IMR-90 (cell line): Measurements from ENCODE around the gene KPNA2. TPM values are rescaled to one million over a fixed set of nuclear protein-coding genes. Genes with fewer than 3 reads are reported as not detected.

Experiments used
- ATAC-seq: fragments of 200-7000 bp; cut with Tn5 transposase; 2 replicates; pipeline ENCODE4 v1.9.1; 2020; ENCODE audit warnings: low read depth, mild to moderate bottlenecking, moderate library complexity
- BruUV-seq: library from RNA; stranded (reverse); fragments of 400-500 nt; replicated peaks from 2 replicates; lab custom pipeline; 2021; lab: Mats Ljungman, UMichigan
- CTCF ChIA-PET: fragments of 300-600 bp; formaldehyde crosslinking; extraction: SDS; loops from one replicate; lab custom pipeline; 2021; ENCODE audit warnings: antibody characterized with exemption; lab: Yijun Ruan, JAX
- POLR2A ChIA-PET: fragments of 300-600 bp; sonication (Branson Sonifier 250); formaldehyde crosslinking; loops from one replicate; lab custom pipeline; 2022; ENCODE audit warnings: antibody characterized with exemption; ENCODE audit not compliant: unreplicated experiment; lab: Charles Lee
- DNase-seq: peaks from one replicate; pipeline ENCODE4 v3.0.0; 2013
- H2AFZ ChIP-seq: replicated peaks from 2 replicates; pipeline ENCODE3; 2013; ENCODE audit warnings: low read length, mild to moderate bottlenecking; ENCODE audit not compliant: poor library complexity
- H2AK5ac ChIP-seq: 2 replicates; pipeline ENCODE4 v1.6.1; 2013; ENCODE audit warnings: low read depth, low read length, inconsistent platforms
- H2AK9ac ChIP-seq: replicated peaks from 2 replicates; pipeline ENCODE3; 2013; ENCODE audit warnings: mild to moderate bottlenecking, low read depth, low read length, moderate library complexity; ENCODE audit not compliant: poor library complexity
- H2BK120ac ChIP-seq: 2 replicates; pipeline ENCODE4 v1.6.1; 2013; ENCODE audit warnings: low read depth, low read length, inconsistent platforms
- H2BK15ac ChIP-seq: 3 replicates; pipeline ENCODE4 v1.6.1; 2013; ENCODE audit warnings: low read depth, low read length, inconsistent platforms
- H2BK20ac ChIP-seq: 2 replicates; pipeline ENCODE4 v1.6.1; 2013; ENCODE audit warnings: low read depth, mild to moderate bottlenecking, inconsistent platforms, low read length, moderate library complexity
- H2BK5ac ChIP-seq: 2 replicates; pipeline ENCODE4 v1.6.1; 2013; ENCODE audit warnings: mild to moderate bottlenecking, low read depth, low read length, inconsistent platforms; ENCODE audit not compliant: poor library complexity, severe bottlenecking
- H3K14ac ChIP-seq: replicated peaks from 2 replicates; pipeline ENCODE4 v1.6.1; 2013; ENCODE audit warnings: low read depth, low read length, inconsistent platforms
- H3K18ac ChIP-seq: 2 replicates; pipeline ENCODE4 v1.6.1; 2013; ENCODE audit warnings: low read depth, low read length, control low read depth
- H3K23ac ChIP-seq: 2 replicates; pipeline ENCODE4 v1.6.1; 2013; ENCODE audit warnings: low read depth, low read length, inconsistent platforms
- H3K27ac ChIP-seq: 2 replicates; pipeline ENCODE4 v1.5.1; 2013; ENCODE audit warnings: mild to moderate bottlenecking, control low read depth, low read length; ENCODE audit not compliant: insufficient read depth
- H3K27me3 ChIP-seq: 2 replicates; pipeline ENCODE4 v1.6.1; 2013; ENCODE audit warnings: low read length; ENCODE audit not compliant: control insufficient read depth, insufficient read depth
- H3K36me3 ChIP-seq: 2 replicates; pipeline ENCODE4 v1.6.1; 2013; ENCODE audit warnings: low read length, mixed read lengths; ENCODE audit not compliant: control insufficient read depth, insufficient read depth
- H3K4ac ChIP-seq: 2 replicates; pipeline ENCODE4 v1.6.1; 2013; ENCODE audit warnings: low read depth, low read length, inconsistent platforms
- H3K4me1 ChIP-seq: 2 replicates; pipeline ENCODE4 v1.6.1; 2013; ENCODE audit warnings: low read length, mixed read lengths; ENCODE audit not compliant: control insufficient read depth, insufficient read depth
- H3K4me2 ChIP-seq: 2 replicates; pipeline ENCODE4 v1.6.1; 2013; ENCODE audit warnings: low read depth, mild to moderate bottlenecking, control low read depth, low read length, moderate library complexity
- H3K4me3 ChIP-seq: 2 replicates; pipeline ENCODE4 v1.5.1; 2013; ENCODE audit warnings: low read depth, mild to moderate bottlenecking, control low read depth, low read length, moderate library complexity; ENCODE audit not compliant: insufficient read depth
- H3K56ac ChIP-seq: 2 replicates; pipeline ENCODE4 v1.6.1; 2013; ENCODE audit warnings: low read length, inconsistent platforms; ENCODE audit not compliant: insufficient read depth; ENCODE audit errors: extremely low read depth
- H3K79me1 ChIP-seq, 2 experiments: 2 replicates each; pipeline ENCODE4 v1.6.1; 2013; ENCODE audit warnings: low read length in 2 of 2, inconsistent platforms in 1 of 2, low read depth in 1 of 2
- H3K9ac ChIP-seq: 2 replicates; pipeline ENCODE4 v1.6.1; 2013; ENCODE audit warnings: low read depth, low read length, control low read depth
- H3K9me1 ChIP-seq: 2 replicates; pipeline ENCODE4 v1.6.1; 2013; ENCODE audit warnings: low read length, inconsistent platforms; ENCODE audit not compliant: insufficient read depth
- H3K9me3 ChIP-seq: 2 replicates; pipeline ENCODE4 v1.6.1; 2013; ENCODE audit warnings: low read length; ENCODE audit not compliant: control insufficient read depth, insufficient read depth
- H4K20me1 ChIP-seq: 2 replicates; pipeline ENCODE4 v1.6.1; 2013; ENCODE audit warnings: low read length, inconsistent platforms; ENCODE audit not compliant: insufficient read depth
- H4K5ac ChIP-seq: 2 replicates; pipeline ENCODE4 v1.6.1; 2013; ENCODE audit warnings: mild to moderate bottlenecking, low read depth, low read length, control low read depth
- H4K8ac ChIP-seq, 2 experiments: 2 replicates each; pipeline ENCODE4 v1.6.1; 2013; ENCODE audit warnings: low read depth in 2 of 2, low read length in 2 of 2, control low read depth in 1 of 2, inconsistent platforms in 1 of 2
- H4K91ac ChIP-seq: 2 replicates; pipeline ENCODE4 v1.6.1; 2013; ENCODE audit warnings: low read depth, low read length, inconsistent platforms; ENCODE audit not compliant: insufficient read depth
- BHLHE40 ChIP-seq: fragments of 150-350 bp; IDR thresholded peaks from 2 replicates; pipeline ENCODE4 v1.6.1; 2016; ENCODE audit warnings: mild to moderate bottlenecking, low read depth, low read length
- CEBPB ChIP-seq: IDR thresholded peaks from 2 replicates; pipeline ENCODE4 v1.6.1; 2012; ENCODE audit warnings: low read depth, low read length, improper control_type of control experiment
- CHD1 ChIP-seq: IDR thresholded peaks from 2 replicates; pipeline ENCODE4 v1.6.1; 2012; ENCODE audit warnings: low read depth, low read length, improper control_type of control experiment
- FOS ChIP-seq: fragments of 150-350 bp; IDR thresholded peaks from 2 replicates; pipeline ENCODE4 v1.6.1; 2016; ENCODE audit warnings: low read depth, low read length
- MAFK ChIP-seq: IDR thresholded peaks from 2 replicates; pipeline ENCODE4 v1.6.1; 2012; ENCODE audit warnings: low read depth, low read length, improper control_type of control experiment
- MAZ ChIP-seq: IDR thresholded peaks from 2 replicates; pipeline ENCODE4 v1.6.1; 2012; ENCODE audit warnings: low read depth, mild to moderate bottlenecking, low read length, improper control_type of control experiment, moderate library complexity, borderline replicate concordance
- MXI1 ChIP-seq: IDR thresholded peaks from 2 replicates; pipeline ENCODE4 v1.6.1; 2012; ENCODE audit warnings: low read depth, mild to moderate bottlenecking, low read length, moderate library complexity, borderline replicate concordance
- NFE2L2 ChIP-seq: fragments of 150-350 bp; IDR thresholded peaks from 2 replicates; pipeline ENCODE4 v1.6.1; 2016; ENCODE audit warnings: low read depth, mild to moderate bottlenecking, low read length
- POLR2A ChIP-seq: IDR thresholded peaks from 2 replicates; pipeline ENCODE4 v1.6.1; 2012; ENCODE audit warnings: mild to moderate bottlenecking, low read depth, low read length
- RAD21 ChIP-seq: IDR thresholded peaks from 2 replicates; pipeline ENCODE4 v1.6.1; 2012; ENCODE audit warnings: low read length, improper control_type of control experiment
- RCOR1 ChIP-seq: IDR thresholded peaks from 2 replicates; pipeline ENCODE4 v1.6.1; 2012; ENCODE audit warnings: mild to moderate bottlenecking, low read length, improper control_type of control experiment; ENCODE audit not compliant: insufficient replicate concordance
- RFX5 ChIP-seq: IDR thresholded peaks from 2 replicates; pipeline ENCODE4 v1.8.0; 2012; ENCODE audit warnings: low read depth, mild to moderate bottlenecking, low read length, moderate library complexity
- SMC3 ChIP-seq: fragments of 150-350 bp; IDR thresholded peaks from 2 replicates; pipeline ENCODE4 v1.6.1; 2016; ENCODE audit warnings: low read depth, mild to moderate bottlenecking, antibody characterized with exemption, low read length, moderate library complexity
- USF2 ChIP-seq: fragments of 150-350 bp; IDR thresholded peaks from 2 replicates; pipeline ENCODE4 v1.6.1; 2017; ENCODE audit warnings: mild to moderate bottlenecking, antibody characterized with exemption, low read length, low read depth
- WGBS, 2 experiments: methylation state at CpG; one replicate each; pipeline versions ENCODE4 v1.1.5 to v1.1.7; 2013; ENCODE audit warnings: missing lambda C conversion rate in 2 of 2; ENCODE audit not compliant: insufficient read length in 1 of 2; ENCODE audit errors: extremely low coverage in 2 of 2; 5-methylcytosine and 5-hydroxymethylcytosine counted together
- dilution Hi-C: fragments of 300-500 bp; cut with HindIII; formaldehyde crosslinking; loops from one replicate; pipeline ENCODE4 v1.14.3; 2018; ENCODE audit warnings: low sequenced_read_pairs; ENCODE audit not compliant: unreplicated experiment
- in situ Hi-C: fragments of 300-500 bp; cut with MboI; formaldehyde crosslinking; loops from 3 replicates; pipeline ENCODE4 v1.14.3; 2019; ENCODE audit warnings: low sequenced_read_pairs, inconsistent platforms, mixed read lengths
- intact Hi-C: fragments of 100-400 bp; cut with micrococcal nuclease; formaldehyde crosslinking; loops from 2 replicates; pipeline ENCODE4 v1.10.0; 2022
- polyA plus RNA-seq, 3 experiments: library from polyadenylated mRNA; depleted of rRNA; stranded (reverse); fragments of >200 nt; gene quantifications; 2 replicates each; pipeline ENCODE4 v1.2.3, GENCODE V29; 2012; ENCODE audit warnings: low replicate concordance in 1 of 3
- total RNA-seq: library from RNA; depleted of rRNA; stranded (reverse); fragments of >200 nt; gene quantifications from 2 replicates; pipeline ENCODE4 v1.2.3, GENCODE V29; 2012
- TF ChIP-seq, protein P1 (sequence below): fragments of 150-350 bp; IDR thresholded peaks from 2 replicates; pipeline ENCODE4 v1.6.1; 2016; ENCODE audit warnings: low read depth, mild to moderate bottlenecking, low read length, moderate library complexity, borderline replicate concordance
- TF ChIP-seq, protein P2 (sequence below): conservative IDR thresholded peaks from 2 replicates; pipeline ENCODE4 v1.5.1; 2012; ENCODE audit warnings: mild to moderate bottlenecking, low read depth, low read length, improper control_type of control experiment

The KPNA2 gene
- total and polyA plus RNA-seq, 2 of the 4 experiments (the other 2 are of a cell fraction): 135 to 262 TPM

DNA sequence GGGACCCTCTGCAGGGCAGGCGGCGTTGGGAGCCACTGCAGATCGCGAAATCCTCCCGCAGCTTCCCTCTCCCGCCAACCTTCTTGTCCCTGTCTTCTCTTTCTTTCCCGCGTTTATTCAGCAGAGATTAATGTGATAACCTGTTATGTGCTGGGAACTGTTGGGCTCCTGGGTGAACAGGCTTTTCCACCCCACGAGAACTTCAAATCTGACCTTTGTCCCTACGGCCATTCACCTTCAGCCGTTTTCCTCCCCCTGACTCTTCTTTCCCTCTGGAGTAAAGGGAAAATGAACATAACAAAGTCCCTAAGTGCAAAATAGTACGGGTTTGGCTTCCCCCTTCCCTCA is 15.2 kb upstream of the KPNA2 start:
- Histone ChIP-seq H3K4ac (peak overlapping the region; percentile 72), H3K23ac (peak overlapping the region; percentile 84), H3K4me1 (no peaks in the 10 kb centered on the region), H4K20me1 (peaks cover 5% of the 10 kb centered on the region; the same call in 1 of the 2 replicates), H2AFZ (peak overlapping the region; percentile 96), H3K18ac (no peak overlapping the region), H2BK5ac (no peak overlapping the region), H4K8ac (peak overlapping the region; percentile 3 to 89; a peak in 3 of 4 replicates), H2BK20ac (no peak overlapping the region), H3K4me3 (peak overlapping the region; percentile 48), H3K27ac (peak overlapping the region; percentile 43; the same call in 1 of the 2 replicates), H3K56ac (peak overlapping the region; percentile 48), H2AK5ac (no peak overlapping the region), H4K91ac (peak overlapping the region; percentile 7; the same call in 1 of the 2 replicates), H3K27me3 (peaks cover 3% of the 10 kb centered on the region; the same call in 1 of the 2 replicates), H3K9ac (peak overlapping the region; percentile 56), H3K36me3 (no peaks in the 10 kb centered on the region), H3K9me3 (no peaks in the 10 kb centered on the region), H3K14ac (peak overlapping the region; percentile 61), H2BK15ac (no peak overlapping the region), H3K4me2 (peak overlapping the region; percentile 72), H3K9me1 (no peaks in the 10 kb centered on the region), H4K5ac (no peak overlapping the region), H2BK120ac (0 out of 2 replicates have a peak overlapping the region, but pooled peaks have one; percentile 52), H2AK9ac (peak overlapping the region; percentile 34), H3K79me1 (no peaks in the 10 kb centered on the region; a peak in 1 of 4 replicates)
- BruUV-seq: no TSS peak
- in situ Hi-C loops (no loop called here), dilution Hi-C loops (no loop called here), intact Hi-C loops (no loop called here)
- ATAC-seq (no peak), DNase-seq (no peak)
- POLR2A ChIA-PET: interaction anchor here (0.6 kb wide), 1 partner anchor 202 kb away, joined by 3 read pairs; no protein-coding TSS in a partner anchor
- CTCF ChIA-PET: interaction anchor here (1.2 kb wide), 1 partner anchor 10 kb away, joined by 4 read pairs; no protein-coding TSS in a partner anchor
- TF ChIP-seq RAD21 (no peak), RCOR1 (no peak), RFX5 (no peak), MAFK (no peak), MAZ (no peak), POLR2A (no peak), CEBPB (no peak), USF2 (no peak), SMC3 (no peak), NFE2L2 (no peak), CHD1 (no peak), MXI1 (no peak), BHLHE40 (no peak), FOS (no peak)
- TF ChIP-seq, protein P1, sequence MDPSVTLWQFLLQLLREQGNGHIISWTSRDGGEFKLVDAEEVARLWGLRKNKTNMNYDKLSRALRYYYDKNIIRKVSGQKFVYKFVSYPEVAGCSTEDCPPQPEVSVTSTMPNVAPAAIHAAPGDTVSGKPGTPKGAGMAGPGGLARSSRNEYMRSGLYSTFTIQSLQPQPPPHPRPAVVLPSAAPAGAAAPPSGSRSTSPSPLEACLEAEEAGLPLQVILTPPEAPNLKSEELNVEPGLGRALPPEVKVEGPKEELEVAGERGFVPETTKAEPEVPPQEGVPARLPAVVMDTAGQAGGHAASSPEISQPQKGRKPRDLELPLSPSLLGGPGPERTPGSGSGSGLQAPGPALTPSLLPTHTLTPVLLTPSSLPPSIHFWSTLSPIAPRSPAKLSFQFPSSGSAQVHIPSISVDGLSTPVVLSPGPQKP: no peak
- TF ChIP-seq, protein P2, sequence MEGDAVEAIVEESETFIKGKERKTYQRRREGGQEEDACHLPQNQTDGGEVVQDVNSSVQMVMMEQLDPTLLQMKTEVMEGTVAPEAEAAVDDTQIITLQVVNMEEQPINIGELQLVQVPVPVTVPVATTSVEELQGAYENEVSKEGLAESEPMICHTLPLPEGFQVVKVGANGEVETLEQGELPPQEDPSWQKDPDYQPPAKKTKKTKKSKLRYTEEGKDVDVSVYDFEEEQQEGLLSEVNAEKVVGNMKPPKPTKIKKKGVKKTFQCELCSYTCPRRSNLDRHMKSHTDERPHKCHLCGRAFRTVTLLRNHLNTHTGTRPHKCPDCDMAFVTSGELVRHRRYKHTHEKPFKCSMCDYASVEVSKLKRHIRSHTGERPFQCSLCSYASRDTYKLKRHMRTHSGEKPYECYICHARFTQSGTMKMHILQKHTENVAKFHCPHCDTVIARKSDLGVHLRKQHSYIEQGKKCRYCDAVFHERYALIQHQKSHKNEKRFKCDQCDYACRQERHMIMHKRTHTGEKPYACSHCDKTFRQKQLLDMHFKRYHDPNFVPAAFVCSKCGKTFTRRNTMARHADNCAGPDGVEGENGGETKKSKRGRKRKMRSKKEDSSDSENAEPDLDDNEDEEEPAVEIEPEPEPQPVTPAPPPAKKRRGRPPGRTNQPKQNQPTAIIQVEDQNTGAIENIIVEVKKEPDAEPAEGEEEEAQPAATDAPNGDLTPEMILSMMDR: no peak
- no CpG with 5 or more reads among the region's 12 CpGs for WGBS, 2 experiments
